SK-N-SH treated with all-trans-retinoic acid at 6 μM for 48 hours (cell line): ENCODE data around the gene PLVAP.

Experiments used
- GLIS3 ChIP-seq: fragments of 250-450 bp; sonication (Bioruptor Pico); IDR thresholded peaks from 2 replicates; pipeline ENCODE4 v1.5.0; 2020; ENCODE audit warnings: mild to moderate bottlenecking, moderate library complexity
- RARB ChIP-seq: fragments of 250-450 bp; sonication (Bioruptor Pico); IDR thresholded peaks from 2 replicates; pipeline ENCODE4 v1.8.0; 2021; ENCODE audit warnings: mild to moderate bottlenecking, moderate library complexity

- TF ChIP-seq GLIS3 (CRISPR knock-in tag) (no peak), RARB (CRISPR knock-in tag) (no peak)
Measured at GRCh38 chr19:17327068-17327653, 50.0 kb downstream of the PLVAP start.
